ENCODE results near the gene STRA6. TPM values are rescaled to one million over a fixed set of nuclear protein-coding genes. Genes with fewer than 3 reads are reported as not detected.

The STRA6 gene
- total RNA-seq, 4 donors from 2014 or later = 0.76 to 2.2 (median 1.5) TPM; not detected in 1

DNA sequence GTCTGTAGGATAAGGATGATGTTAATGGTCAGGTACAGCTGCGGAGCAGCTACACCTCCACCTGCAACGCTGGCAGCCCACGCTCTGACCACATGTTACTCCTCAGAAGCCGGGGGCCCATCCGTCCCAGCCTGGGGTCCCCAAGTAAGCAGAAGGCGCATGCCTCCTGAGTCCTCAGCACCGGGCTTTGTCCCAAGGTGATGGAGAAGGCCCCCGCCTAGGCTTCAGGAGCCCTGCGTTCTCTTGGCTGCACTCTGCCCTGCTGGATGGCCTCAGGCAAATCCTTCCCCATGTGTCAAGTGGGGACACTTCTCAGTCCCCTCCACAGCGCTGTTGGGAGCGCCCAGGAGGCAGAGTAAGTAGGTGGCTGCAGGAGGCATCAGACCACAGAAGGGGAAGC is 14.4 kb downstream of the STRA6 start:
- no peaks in the 10 kb centered on the region for H3K9me3 ChIP-seq
- WGBS, 2 donors = 100% methylated on average over 1 of the region's 11 CpGs; no CpG with 5 or more reads in 1 of the 2 donors
- peaks cover 0 to 34% (median 6%) of the 10 kb centered on the region in 3 donors for H3K4me1 ChIP-seq
- no peak for TF ChIP-seq POLR2A (IDR thresholded peaks at IDR 0.05)
- TF ChIP-seq, protein P1, sequence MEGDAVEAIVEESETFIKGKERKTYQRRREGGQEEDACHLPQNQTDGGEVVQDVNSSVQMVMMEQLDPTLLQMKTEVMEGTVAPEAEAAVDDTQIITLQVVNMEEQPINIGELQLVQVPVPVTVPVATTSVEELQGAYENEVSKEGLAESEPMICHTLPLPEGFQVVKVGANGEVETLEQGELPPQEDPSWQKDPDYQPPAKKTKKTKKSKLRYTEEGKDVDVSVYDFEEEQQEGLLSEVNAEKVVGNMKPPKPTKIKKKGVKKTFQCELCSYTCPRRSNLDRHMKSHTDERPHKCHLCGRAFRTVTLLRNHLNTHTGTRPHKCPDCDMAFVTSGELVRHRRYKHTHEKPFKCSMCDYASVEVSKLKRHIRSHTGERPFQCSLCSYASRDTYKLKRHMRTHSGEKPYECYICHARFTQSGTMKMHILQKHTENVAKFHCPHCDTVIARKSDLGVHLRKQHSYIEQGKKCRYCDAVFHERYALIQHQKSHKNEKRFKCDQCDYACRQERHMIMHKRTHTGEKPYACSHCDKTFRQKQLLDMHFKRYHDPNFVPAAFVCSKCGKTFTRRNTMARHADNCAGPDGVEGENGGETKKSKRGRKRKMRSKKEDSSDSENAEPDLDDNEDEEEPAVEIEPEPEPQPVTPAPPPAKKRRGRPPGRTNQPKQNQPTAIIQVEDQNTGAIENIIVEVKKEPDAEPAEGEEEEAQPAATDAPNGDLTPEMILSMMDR (IDR thresholded peaks at IDR 0.05) = no peak
- no peak overlapping the region for H3K27ac ChIP-seq
- H3K36me3 ChIP-seq = no peaks in the 10 kb centered on the region
- H3K4me3 ChIP-seq = no peak overlapping the region
- intact Hi-C loops (cut with DNase I) = no loop called here
- no peaks in the 10 kb centered on the region for H3K27me3 ChIP-seq
- no peak for DNase-seq

DNA sequence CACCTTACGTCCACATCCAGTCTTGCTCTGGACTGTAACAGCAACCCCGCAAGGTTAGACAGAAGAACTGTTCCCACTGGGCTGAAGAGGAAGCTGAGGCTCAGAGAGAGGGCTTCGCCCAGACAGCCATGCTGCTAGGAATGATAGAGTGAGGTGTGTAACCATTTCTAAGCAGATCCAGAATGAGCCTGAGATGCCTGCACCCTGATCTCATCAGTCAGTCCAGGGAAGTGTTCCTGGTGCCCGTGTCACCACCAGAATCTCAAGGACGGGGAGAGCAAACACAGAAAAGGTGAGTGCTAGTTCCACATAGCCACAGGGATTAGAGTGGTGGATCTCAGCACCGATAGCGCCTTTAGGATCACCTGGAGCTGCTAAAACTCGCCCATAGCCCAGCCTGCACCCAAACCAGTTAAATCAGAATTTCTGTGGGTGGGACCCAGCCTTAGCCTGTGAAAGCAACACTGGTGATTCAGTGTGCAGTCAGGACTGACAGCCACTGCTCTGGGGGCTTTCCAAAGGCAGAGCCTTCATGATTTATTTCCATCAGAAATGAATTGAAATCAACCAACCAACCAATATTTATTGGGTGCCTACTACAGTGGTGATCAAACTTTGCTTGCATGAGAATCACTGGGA is 16.8 kb downstream of the STRA6 start:
- Histone ChIP-seq H3K27me3 (no peaks in the 10 kb centered on the region), H3K4me1 (peaks cover 0 to 22% (median 0%) of the 10 kb centered on the region in 3 donors), H3K36me3 (no peaks in the 10 kb centered on the region), H3K4me3 (no peak overlapping the region), H3K9me3 (no peaks in the 10 kb centered on the region), H3K27ac (no peak overlapping the region)
- WGBS, 2 donors = 13 to 49% methylated on average over 3 of the region's 8 CpGs
- no peak for DNase-seq
- intact Hi-C loops (cut with DNase I) = no loop called here
- TF ChIP-seq, protein P1 (IDR thresholded peaks at IDR 0.05) = no peak
- no peak for TF ChIP-seq POLR2A (IDR thresholded peaks at IDR 0.05)

DNA sequence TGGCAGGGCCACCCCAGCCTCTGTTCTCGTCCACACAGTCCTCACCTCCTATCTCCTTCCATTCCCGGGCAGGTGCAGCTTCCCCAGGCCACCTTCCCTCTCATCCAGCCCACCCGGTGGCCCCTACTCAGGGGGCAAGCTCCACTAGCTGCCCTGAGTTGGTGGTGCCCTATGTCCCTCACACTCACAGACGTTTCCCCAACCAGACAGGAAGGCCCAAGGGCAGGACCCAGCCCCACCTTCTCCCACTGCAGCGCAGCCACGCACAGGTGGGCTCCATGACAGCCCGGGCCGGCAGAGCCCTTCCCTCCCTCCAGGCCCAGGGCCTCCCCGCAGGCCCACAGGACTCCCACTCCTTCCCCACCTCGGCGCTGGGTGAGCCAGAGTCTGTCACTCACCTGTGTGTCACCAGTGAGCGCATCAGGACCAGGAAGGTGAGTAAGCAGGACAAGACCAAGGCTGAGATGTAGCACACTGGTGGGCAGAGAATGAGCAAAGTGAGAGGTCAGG is 17.9 kb downstream of the STRA6 start:
- DNase-seq = no peak
- intact Hi-C loops (cut with DNase I) = no loop called here
- Histone ChIP-seq H3K4me1 (peaks cover 5 to 34% (median 11%) of the 10 kb centered on the region in 3 donors), H3K9me3 (no peaks in the 10 kb centered on the region), H3K27me3 (no peaks in the 10 kb centered on the region), H3K27ac (no peak overlapping the region), H3K4me3 (no peak overlapping the region), H3K36me3 (no peaks in the 10 kb centered on the region)
- 77 to 96% methylated on average over 3 to 6 of the region's 12 CpGs for WGBS, 2 donors
- TF ChIP-seq, protein P1 (IDR thresholded peaks at IDR 0.05) = no peak
- no peak for TF ChIP-seq POLR2A (IDR thresholded peaks at IDR 0.05)

DNA sequence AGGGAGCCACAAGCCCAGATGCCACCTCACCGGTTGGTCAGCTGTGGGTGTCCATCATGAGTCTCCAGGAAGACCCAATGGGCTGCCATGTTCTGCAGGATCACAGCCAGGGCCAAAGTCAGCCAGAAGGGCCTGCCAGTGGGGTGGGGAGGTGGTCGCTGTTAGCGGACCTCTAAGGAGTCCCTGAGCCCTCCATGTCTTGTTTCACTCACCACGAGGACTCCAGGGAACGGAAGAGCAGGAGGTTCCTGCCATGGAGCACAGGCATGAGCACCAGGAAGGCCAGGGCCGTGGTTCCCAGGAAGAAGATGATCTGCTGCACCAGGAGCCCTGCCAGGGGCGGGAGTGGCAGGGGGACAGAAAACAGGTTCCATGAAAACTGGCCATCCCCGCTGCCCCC is 20.5 kb downstream of the STRA6 start:
- Histone ChIP-seq H3K4me1 (peaks cover 8 to 58% (median 26%) of the 10 kb centered on the region in 3 donors), H3K36me3 (no peaks in the 10 kb centered on the region), H3K27me3 (peaks cover 0 to under 1% (median 0%) of the 10 kb centered on the region in 4 donors), H3K4me3 (no peak overlapping the region), H3K27ac (no peak overlapping the region), H3K9me3 (no peaks in the 10 kb centered on the region)
- DNase-seq = no peak
- no peak for TF ChIP-seq POLR2A (IDR thresholded peaks at IDR 0.05)
- TF ChIP-seq, protein P1 (IDR thresholded peaks at IDR 0.05) = no peak
- WGBS, 2 donors = 78 to 82% methylated on average over 3 to 4 of the region's 8 CpGs
- intact Hi-C loops (cut with DNase I) = no loop called here

DNA sequence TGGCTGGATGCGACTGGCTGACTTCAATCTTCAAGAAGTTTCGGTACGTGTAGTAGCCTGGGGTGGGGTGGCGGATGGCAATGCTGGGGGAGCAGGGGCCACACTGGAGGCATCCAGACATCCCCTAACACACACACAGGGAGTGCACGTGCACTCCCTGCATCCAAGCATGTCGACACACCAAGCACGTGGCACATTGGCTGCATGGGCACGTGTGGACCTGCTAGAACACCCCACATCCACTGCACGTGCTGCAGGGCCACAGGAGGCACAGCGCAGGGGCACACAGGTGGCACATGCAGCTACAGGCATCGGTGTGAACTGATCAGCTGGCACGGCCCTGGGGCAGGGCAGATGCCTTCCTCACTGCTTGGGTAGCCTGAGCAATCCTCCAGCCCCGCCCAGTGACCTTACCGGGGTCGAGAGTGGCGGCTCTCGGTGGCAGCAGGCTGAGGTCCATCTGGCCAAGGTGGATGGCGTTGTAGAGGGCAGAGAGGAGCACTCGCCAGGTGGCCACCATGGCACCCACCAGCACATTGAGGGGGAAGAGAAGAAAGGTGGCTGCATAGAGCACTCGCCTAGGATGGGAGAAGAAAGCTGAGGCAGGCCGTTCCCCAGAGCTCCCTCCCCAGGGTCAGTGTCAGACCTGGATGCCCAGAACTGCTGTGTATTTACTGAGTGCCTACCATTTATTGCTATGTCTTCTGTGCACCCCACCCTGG is 21.5 kb downstream of the STRA6 start:
- WGBS, 2 donors = 63 to 71% methylated on average over 12 to 14 of the region's 21 CpGs
- TF ChIP-seq, protein P1 (IDR thresholded peaks at IDR 0.05) = no peak
- no peak for TF ChIP-seq POLR2A (IDR thresholded peaks at IDR 0.05)
- Histone ChIP-seq H3K36me3 (no peaks in the 10 kb centered on the region), H3K27me3 (peaks cover 0 to 3% (median 0%) of the 10 kb centered on the region in 4 donors), H3K27ac (peak overlapping the region in 1 of 4 donors; percentile 70), H3K4me1 (peaks cover 8 to 61% (median 29%) of the 10 kb centered on the region in 3 donors), H3K4me3 (no peak overlapping the region), H3K9me3 (no peaks in the 10 kb centered on the region)
- DNase-seq = no peak
- intact Hi-C loops (cut with DNase I) = no loop called here

Measured in esophagus squamous epithelium (tissue), 5 donors.